ENCODE results near the gene PLCB4.

DNA sequence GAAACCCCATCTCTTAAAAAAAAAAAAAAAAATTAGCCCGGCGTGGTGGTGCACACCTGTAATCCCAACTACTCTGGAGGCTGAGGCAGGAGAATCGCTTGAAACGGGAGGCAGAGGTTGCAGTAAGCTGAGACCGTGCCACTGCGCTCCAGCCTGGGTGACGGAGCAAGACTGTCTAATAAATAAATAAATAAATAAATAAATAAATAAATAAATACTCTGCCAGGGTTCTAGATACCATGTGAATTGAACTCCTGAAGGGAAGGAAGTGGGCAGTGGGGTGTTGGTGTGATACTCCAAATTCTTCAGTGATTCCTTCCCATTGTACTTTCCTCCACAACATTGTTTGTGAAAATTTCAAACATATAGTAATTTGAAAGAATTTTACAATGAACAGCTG lies 100.5 kb downstream of the PLCB4 start:
- TF ChIP-seq POLR2A (IDR thresholded peaks at IDR 0.05; ENCODE audit: low read depth, low read length) = no peak
- no peak for TF ChIP-seq POLR2AphosphoS5 (IDR thresholded peaks at IDR 0.05; ENCODE audit: low read depth, low read length)
- TF ChIP-seq TAF1 (IDR thresholded peaks at IDR 0.05; ENCODE audit: low read depth, low read length) = no peak
- no peak for TF ChIP-seq SPI1 (IDR thresholded peaks at IDR 0.05; ENCODE audit: low read depth, low read length)
- TF ChIP-seq PAX5 (IDR thresholded peaks at IDR 0.05; ENCODE audit: insufficient read depth, low read length, severe bottlenecking) = no peak
